Natural killer cell (primary cell): ENCODE measurements around the gene DCAF5. TPM values are rescaled to one million over a fixed set of nuclear protein-coding genes. Genes with fewer than 3 reads are reported as not detected.
A peak's percentile ranks its signal among the peaks of the same experiment; 100 is the strongest.

Experiments used
- ATAC-seq, 3 donors: fragments of 150-1000 bp in 2 of 3; fragments of 200-7000 bp in 1 of 3; cut with Tn5 transposase; 1 replicate in 1 of 3; 2 replicates in 2 of 3; pipeline ENCODE4 v1.10.0; 2021; ENCODE audit warnings: mild to moderate bottlenecking in 2 of 3, moderate library complexity in 2 of 3
- DNase-seq, 2 donors: peaks; one replicate each; pipeline versions ENCODE4 v3.0.0 to v3.0.0-alpha.2; 2013 to 2021; ENCODE audit warnings: mixed read lengths in 1 of 2
- H3K27ac ChIP-seq: one replicate; pipeline ENCODE4 v1.5.1; 2013; ENCODE audit warnings: mild to moderate bottlenecking, low read length
- H3K27me3 ChIP-seq: one replicate; pipeline ENCODE4 v1.6.1; 2013; ENCODE audit warnings: low read length; ENCODE audit not compliant: control insufficient read depth, insufficient read depth
- H3K36me3 ChIP-seq: one replicate; pipeline ENCODE4 v1.6.1; 2013; ENCODE audit warnings: low read length; ENCODE audit not compliant: control insufficient read depth, insufficient read depth
- H3K4me1 ChIP-seq: one replicate; pipeline ENCODE4 v1.6.1; 2013; ENCODE audit warnings: low read length; ENCODE audit not compliant: control insufficient read depth, insufficient read depth
- H3K4me3 ChIP-seq: one replicate; pipeline ENCODE4 v1.5.1; 2013; ENCODE audit warnings: low read length
- H3K9me3 ChIP-seq: one replicate; pipeline ENCODE4 v1.6.1; 2013; ENCODE audit warnings: low read length; ENCODE audit not compliant: control insufficient read depth, insufficient read depth
- H3K27ac Mint-ChIP-seq, 2 donors: one replicate each; pipeline ENCODE4 v1.8.0; 2022; ENCODE audit warnings: mild to moderate bottlenecking in 2 of 2, mixed read lengths in 2 of 2, moderate library complexity in 1 of 2
- H3K27me3 Mint-ChIP-seq, 2 donors: one replicate each; pipeline ENCODE4 v1.8.0; 2022; ENCODE audit warnings: low read depth in 2 of 2, mixed read lengths in 2 of 2
- H3K36me3 Mint-ChIP-seq: one replicate; pipeline ENCODE4 v1.8.0; 2022; ENCODE audit warnings: mixed read lengths
- H3K4me1 Mint-ChIP-seq, 2 donors: one replicate each; pipeline ENCODE4 v1.8.0; 2022; ENCODE audit warnings: mixed read lengths in 2 of 2
- H3K4me3 Mint-ChIP-seq: one replicate; pipeline ENCODE4 v1.8.0; 2022; ENCODE audit warnings: mild to moderate bottlenecking, moderate library complexity, mixed read lengths
- H3K9me3 Mint-ChIP-seq, 2 donors: one replicate each; pipeline ENCODE4 v1.8.0; 2022; ENCODE audit warnings: mixed read lengths in 2 of 2
- CTCF ChIP-seq: fragments of 200-600 bp; IDR thresholded peaks from one replicate; pipeline ENCODE4 v1.8.0; 2022; ENCODE audit warnings: antibody characterized with exemption
- WGBS: methylation state at CpG from one replicate; pipeline ENCODE4 v1.1.7; 2013; ENCODE audit warnings: missing lambda C conversion rate; ENCODE audit not compliant: insufficient coverage; 5-methylcytosine and 5-hydroxymethylcytosine counted together
- intact Hi-C: fragments of 100-400 bp; cut with micrococcal nuclease; formaldehyde crosslinking; loops from one replicate; pipeline ENCODE4 v1.14.2; 2022
- total RNA-seq, 4 donors: library from RNA; stranded (reverse); fragments of 120-200 nt in 1 of 4; gene quantifications; one replicate each; pipeline versions ENCODE4 v1.2.3 to v1.2.4, GENCODE V29; 2013 to 2022

The DCAF5 gene
- total RNA-seq, 3 donors from 2014 or later (not counting 1 experiment from before 2014, with no cell fraction given) = 92.0 to 112 (median 99.2) TPM

- H3K27me3 Mint-ChIP-seq = no peaks in the 10 kb centered on the region
- Histone ChIP-seq H3K9me3 (no peaks in the 10 kb centered on the region), H3K27me3 (no peaks in the 10 kb centered on the region), H3K27ac (no peak overlapping the region), H3K4me3 (no peak overlapping the region), H3K36me3 (no peaks in the 10 kb centered on the region), H3K4me1 (no peaks in the 10 kb centered on the region)
- intact Hi-C loops = no loop called here
- 100% methylated on average over 1 of the region's 1 CpG for WGBS
- no peak overlapping the region for H3K27ac Mint-ChIP-seq
- H3K4me1 Mint-ChIP-seq = no peaks in the 10 kb centered on the region
- no peak overlapping the region for H3K4me3 Mint-ChIP-seq
- no peak for TF ChIP-seq CTCF
- no peak for DNase-seq
- no peaks in the 10 kb centered on the region for H3K9me3 Mint-ChIP-seq
- no peak for ATAC-seq
- no peaks in the 10 kb centered on the region for H3K36me3 Mint-ChIP-seq
These were observed 142.3 kb downstream of the DCAF5 start for GRCh38 chr14:69010648-69011047.

- Mint-ChIP-seq H3K4me3 (no peak overlapping the region), H3K36me3 (no peaks in the 10 kb centered on the region), H3K27me3 (peaks cover 2 to 5% of the 10 kb centered on the region in 2 donors), H3K9me3 (no peaks in the 10 kb centered on the region), H3K27ac (no peak overlapping the region), H3K4me1 (no peaks in the 10 kb centered on the region)
- no peaks in the 10 kb centered on the region for H3K4me1 ChIP-seq
- TF ChIP-seq CTCF = no peak
- H3K4me3 ChIP-seq = no peak overlapping the region
- intact Hi-C loops = no loop called here
- 93% methylated on average over 1 of the region's 1 CpG for WGBS
- H3K36me3 ChIP-seq = no peaks in the 10 kb centered on the region
- DNase-seq (peak in 1 of 2 donors; percentile 18), ATAC-seq (no peak)
- H3K9me3 ChIP-seq = no peaks in the 10 kb centered on the region
- H3K27ac ChIP-seq = no peak overlapping the region
- H3K27me3 ChIP-seq = no peaks in the 10 kb centered on the region
These were observed 144.5 kb downstream of the DCAF5 start for GRCh38 chr14:69008421-69008884.

- no peaks in the 10 kb centered on the region for H3K4me1 ChIP-seq
- Mint-ChIP-seq H3K27ac (no peak overlapping the region), H3K9me3 (no peaks in the 10 kb centered on the region), H3K4me3 (no peak overlapping the region), H3K4me1 (no peaks in the 10 kb centered on the region), H3K27me3 (peaks cover 10 to 12% of the 10 kb centered on the region in 2 donors), H3K36me3 (no peaks in the 10 kb centered on the region)
- H3K36me3 ChIP-seq = no peaks in the 10 kb centered on the region
- DNase-seq (no peak), ATAC-seq (no peak)
- no peak overlapping the region for H3K4me3 ChIP-seq
- no peaks in the 10 kb centered on the region for H3K27me3 ChIP-seq
- TF ChIP-seq CTCF = no peak
- H3K9me3 ChIP-seq = no peaks in the 10 kb centered on the region
- 91% methylated on average over 5 of the region's 5 CpGs for WGBS
- intact Hi-C loops = no loop called here
- no peak overlapping the region for H3K27ac ChIP-seq
These were observed 146.6 kb downstream of the DCAF5 start for GRCh38 chr14:69006346-69006745.

- ATAC-seq = no peak
- no peak overlapping the region for H3K4me3 Mint-ChIP-seq
- WGBS = 81% methylated on average over 9 of the region's 11 CpGs
- H3K36me3 Mint-ChIP-seq = no peaks in the 10 kb centered on the region
- no peak overlapping the region for H3K27ac Mint-ChIP-seq
- H3K4me3 ChIP-seq = no peak overlapping the region
- intact Hi-C loops = no loop called here
- no peaks in the 10 kb centered on the region for H3K36me3 ChIP-seq
- no peak overlapping the region for H3K27ac ChIP-seq
- no peaks in the 10 kb centered on the region for H3K9me3 Mint-ChIP-seq
- peaks cover 10 to 12% of the 10 kb centered on the region in 2 donors for H3K27me3 Mint-ChIP-seq
- H3K9me3 ChIP-seq = no peaks in the 10 kb centered on the region
- no peak for TF ChIP-seq CTCF
- H3K4me1 Mint-ChIP-seq = no peaks in the 10 kb centered on the region
- no peaks in the 10 kb centered on the region for H3K4me1 ChIP-seq
- no peaks in the 10 kb centered on the region for H3K27me3 ChIP-seq
- no peak for DNase-seq
These were observed 147.3 kb downstream of the DCAF5 start for GRCh38 chr14:69005432-69006148.
